SK-N-MC (cell line): ENCODE results near the gene ZFTA.

Experiments used
- EZH2 ChIP-seq: fragments of 200-600 bp; sonication (generic); IDR thresholded peaks from one replicate; pipeline ENCODE4 v1.6.1; 2017; ENCODE audit warnings: antibody characterized with exemption
- POLR2AphosphoS5 ChIP-seq: IDR thresholded peaks from 2 replicates; pipeline ENCODE4 v1.6.1; 2012; ENCODE audit warnings: mild to moderate bottlenecking, low read depth, low read length, borderline replicate concordance

GRCh38 chr11:63782749-63783148 lies 14.2 kb upstream of the ZFTA start:
- TF ChIP-seq POLR2AphosphoS5: no peak
- no peak for TF ChIP-seq EZH2
